HCEC 1CT (cell line): Measurements from ENCODE around the gene PIK3R1.

Experiments used
- DNase-seq: peaks from one replicate; pipeline ENCODE4 v3.0.0-alpha.2; 2017

PIK3R1 gene

DNA sequence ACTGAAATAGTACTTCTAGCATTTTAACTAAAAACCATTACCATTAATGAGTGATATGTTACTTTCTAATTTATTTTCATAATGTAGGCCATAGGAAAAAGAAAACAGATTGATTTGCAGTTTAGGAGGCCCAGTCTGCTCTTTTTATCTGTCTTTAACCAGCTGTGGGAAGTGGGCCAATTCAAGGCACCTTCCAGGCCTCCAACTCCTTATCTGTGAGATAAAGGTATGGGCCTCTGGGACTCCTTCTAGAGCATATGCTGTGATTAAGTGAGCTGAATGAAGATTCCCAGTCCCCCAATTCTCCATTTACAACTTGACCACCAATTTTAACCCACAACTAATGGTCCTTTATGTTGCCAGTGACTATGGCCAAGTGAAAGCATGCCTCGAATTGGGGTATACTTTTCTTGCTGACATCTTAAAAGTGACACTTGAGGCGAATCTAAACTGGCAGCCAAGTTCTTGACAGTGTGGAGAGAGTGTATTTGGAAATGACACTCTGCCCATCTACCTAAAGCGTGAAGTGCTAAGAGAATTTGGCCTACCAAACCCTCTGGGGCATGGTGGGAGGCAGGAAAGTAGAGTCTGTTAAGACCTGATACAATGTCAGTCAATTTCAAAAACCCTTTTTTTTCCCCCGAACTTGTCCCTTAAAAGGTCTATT is 88.3 kb downstream of the PIK3R1 start:
- DNase-seq, result no peak

DNA sequence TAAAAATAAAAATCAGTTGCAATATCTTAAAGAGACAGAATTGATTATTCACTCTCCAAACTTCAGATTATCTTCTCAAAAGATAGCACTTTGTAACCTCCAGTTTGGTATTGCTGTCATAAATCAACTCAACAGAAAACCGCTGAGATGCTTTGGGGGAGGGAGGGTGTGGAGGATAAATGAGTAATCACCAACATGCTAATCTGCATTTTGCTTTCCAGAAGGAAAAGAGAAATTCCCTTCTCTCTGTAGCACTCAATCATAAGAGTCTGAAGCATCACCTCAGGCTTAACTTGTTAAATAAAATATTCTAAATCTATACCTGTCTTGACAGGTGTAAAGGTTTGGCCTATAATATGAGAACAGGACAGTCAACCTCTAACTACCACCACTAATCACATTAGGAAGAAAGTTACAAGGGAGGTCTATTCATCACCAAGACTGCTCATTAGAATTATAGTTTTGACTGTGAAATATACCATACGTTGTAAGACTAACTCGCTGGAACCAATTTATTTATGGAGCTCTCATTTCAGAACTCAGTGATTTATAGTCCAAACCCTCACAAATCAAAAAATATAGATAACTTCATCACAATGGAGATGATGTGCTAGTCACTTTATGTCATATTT is 89.0 kb downstream of the PIK3R1 start:
- DNase-seq, result peak; percentile 25

DNA sequence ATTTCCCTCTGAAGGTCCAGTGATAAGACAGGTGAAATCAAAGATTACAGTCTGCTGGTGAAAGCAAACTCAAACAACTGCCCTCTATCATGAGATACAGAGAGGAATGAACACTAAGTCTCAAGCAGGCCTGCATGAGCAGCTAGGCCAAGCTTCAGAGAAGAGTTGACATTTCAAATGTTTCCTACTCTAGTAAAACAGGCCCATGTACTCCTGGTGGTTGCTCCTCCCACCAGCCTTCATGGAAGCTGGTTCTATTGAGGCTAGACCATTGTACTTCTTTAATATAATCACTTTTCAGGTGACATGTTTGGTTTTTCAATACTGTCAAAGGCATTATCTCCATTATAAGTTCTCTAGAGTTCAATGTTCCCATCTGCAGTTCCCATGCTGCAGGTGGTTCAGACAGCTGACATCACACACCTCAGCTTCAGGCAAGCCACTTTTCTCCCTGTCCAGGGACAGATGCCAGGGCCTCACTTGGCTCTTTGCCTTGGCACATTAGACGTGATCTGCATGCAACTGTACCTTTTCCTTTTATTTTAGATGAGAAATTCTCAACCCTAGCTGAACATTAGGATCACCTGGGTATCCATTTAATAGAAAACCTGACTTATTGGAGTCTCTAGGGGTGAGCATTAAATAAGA is 89.8 kb downstream of the PIK3R1 start:
- no peak for DNase-seq

DNA sequence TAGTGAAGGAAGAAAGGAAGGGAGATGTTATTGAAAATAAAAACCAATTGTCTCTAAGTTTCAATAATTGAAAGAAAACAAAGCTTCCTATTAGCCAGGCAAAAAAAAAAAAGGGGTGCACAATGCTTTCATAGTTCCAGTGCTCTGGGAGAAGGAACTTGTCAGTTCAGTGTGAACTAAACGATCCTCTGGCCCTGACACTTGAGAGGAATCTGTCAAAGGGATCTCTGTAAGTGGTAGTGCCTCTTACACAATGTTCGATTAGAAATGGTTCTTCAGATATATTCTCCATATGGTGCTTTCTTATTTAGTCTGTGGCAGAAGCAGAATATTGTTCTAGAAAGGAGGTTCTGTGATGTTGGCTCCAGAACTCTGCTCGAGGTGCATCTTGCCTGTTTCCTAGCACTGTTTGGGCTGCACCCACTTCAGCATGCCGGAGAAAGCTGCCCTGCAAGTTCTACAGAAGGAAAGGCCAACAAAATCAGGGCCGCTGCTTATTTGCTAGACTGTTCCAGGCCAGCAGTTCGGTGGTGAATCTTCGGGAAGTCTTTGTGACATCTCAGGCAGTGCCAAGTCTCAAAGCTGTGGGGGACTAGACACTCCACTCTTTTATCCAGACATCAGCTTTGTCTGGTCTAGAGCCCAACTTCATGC is 90.9 kb downstream of the PIK3R1 start:
- no peak for DNase-seq

DNA sequence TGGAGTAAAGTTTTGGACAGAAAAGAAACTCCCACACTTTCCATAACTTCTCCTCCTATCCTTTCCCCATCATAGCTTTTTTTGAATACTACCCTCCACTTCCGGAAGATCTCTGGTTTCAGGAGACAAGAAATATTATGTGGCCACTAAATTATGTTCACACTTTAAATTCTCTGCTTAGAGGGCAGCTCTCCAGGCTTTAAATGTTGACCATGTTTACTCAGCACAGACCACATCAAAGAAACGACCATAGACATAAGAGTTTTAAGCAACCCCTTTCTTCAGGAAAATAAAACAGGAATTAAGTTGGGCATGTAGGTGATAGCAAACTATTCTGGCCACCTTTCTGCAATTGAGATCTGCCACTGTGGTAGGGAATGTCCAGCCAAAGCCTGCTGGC is 97.8 kb downstream of the PIK3R1 start:
- DNase-seq, result no peak

DNA sequence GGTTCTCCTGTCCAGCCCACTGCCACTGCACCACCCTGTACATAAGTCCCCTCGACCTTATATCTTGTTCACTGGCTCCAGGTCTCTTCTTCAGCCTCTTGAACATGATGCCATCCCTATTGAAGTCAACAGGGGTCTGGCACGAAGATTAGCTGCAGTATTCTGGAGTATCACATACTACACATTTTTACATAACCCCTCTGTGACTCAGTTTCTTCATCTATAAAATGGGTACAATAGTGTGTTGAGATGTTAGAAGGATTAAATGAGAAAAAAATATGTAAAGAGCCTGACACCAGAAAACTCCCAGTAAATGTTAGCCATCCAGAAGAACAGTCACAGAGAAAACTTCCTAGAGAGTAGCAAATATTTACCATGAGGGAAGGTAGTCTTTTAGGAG is 98.9 kb downstream of the PIK3R1 start:
- no peak for DNase-seq

DNA sequence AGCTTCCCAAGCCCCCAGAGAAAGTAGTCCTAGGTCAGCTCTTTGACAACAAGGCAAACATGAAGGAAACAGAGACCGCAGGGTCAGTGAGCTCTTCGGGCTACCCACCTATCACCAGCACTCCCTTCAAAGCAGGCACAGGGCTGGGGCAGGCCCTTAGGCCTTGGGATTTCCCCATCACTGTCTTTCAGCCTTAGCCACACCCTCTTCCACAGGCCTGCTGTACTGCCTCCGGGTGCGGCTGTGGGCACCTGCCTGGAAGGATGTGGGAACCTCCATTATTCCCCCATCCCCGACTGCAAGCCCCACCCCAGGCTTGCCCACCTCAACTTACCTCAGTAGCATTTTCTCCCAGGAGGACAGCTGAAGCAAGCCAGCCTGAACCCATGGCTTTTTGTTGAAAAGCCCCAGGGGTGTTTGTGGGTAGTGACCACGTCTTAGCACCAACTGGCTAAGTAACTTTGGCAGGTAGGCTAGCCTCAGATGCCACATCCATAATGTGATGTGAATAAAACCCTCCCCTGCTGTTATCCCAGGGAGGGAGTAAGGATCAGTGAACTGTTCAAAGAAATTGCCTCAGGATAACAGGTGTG is 100.2 kb downstream of the PIK3R1 start:
- DNase-seq, result no peak

DNA sequence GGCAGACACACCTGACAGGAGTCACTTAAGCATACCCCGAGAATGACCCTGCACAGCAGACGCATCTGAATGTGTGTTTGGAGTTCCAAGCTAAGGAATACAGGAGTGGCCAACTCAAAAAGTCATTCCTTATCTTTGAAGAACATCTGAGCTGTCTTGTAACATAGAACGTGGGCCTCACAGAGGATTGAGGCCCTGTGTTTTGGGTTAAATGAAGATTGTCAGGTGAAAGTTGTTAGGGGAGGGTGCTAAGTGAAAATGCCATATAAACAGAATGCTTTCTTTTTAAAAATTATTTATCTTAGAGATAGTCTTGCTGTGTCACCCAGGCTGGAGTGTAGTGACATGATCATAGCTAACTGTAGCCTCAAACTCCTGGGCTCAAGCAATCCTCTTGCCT is 100.9 kb downstream of the PIK3R1 start:
- DNase-seq, result no peak

DNA sequence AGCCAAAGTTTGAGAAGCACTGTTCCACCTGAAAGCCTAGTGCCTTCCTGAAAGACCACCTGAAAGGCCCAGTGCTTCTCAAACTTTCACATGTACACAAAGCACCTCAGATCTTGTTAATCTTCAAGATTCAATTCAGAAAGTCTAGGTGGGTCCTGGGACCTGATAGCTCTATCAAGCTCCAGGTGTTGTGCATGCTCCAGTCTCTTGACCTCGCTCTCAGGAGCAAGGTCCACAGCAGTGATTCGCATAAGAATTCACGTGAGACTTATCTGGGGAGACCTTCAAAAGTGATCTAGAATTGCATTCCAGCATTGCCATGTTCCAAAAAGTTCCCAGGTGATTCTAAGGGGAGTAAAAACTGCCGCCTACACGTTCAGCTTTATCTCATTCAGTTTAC is 102.1 kb downstream of the PIK3R1 start:
- no peak for DNase-seq

DNA sequence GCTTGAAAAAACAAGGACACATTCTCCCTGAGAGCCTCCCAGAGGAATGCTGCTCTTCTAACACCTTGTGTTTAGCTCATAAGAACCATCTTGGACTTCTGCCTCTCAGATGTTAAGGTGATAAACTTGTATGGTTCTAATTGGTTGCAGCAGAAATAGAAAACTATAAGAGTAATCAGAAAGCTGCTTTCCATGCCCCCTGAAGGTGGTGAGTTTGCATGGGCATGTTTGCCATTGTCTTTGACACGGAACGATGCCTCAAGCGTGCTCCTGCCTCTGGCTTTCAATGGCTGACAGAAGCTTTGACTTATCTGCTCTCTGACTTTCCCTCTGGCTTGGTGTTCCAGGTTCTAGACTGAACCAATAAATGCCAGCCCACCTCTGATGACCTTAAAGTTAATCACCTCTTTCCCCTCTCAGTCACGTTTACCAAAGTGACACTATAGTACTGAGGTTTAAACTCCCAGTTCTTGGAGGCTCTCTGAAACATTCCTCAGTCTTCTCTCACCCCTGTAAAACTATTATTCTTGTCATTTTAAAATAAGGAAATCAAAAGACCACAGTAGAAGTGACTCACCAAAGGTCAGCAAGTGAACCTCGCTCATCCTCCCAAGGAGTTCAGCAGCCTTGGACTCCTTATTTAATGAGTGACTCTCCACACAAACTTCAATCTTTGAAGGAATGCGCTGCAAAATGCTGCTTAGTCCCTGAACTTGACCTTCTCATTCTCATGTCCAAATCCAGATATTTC is 103.6 kb downstream of the PIK3R1 start:
- DNase-seq, result peak; percentile 83

DNA sequence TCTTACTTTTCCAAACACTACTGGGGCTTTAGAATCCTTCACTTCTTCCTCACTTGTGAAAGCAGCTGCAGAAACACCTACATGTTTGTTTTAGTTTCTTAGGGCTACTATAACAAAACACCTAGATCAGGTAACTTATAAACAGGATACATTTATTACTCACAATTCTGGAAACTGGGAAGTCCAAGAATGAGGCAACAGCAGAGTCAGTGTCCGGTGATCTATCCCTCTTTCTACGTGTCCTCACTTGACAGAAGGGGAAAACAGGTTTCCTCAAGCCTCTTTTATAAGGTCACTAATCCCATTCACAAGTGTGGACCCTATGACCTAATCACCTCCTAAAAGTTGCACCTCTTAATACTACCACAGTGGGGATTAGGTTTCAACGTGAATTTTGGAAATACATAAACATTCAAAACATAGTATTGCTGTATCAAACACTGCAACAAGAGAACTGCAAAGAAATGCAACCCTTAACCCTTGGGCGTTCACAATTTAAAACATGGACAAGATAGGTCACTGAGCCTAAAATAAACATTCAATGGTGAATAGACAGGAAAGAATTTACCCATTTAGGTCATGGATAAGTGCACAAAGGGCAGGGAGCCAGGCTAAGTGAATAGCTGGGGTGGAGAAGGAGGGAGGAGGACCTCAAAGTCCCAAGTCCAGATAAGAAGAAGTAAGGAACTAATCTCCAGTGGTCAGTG is 104.3 kb downstream of the PIK3R1 start:
- peak; percentile 69 for DNase-seq

DNA sequence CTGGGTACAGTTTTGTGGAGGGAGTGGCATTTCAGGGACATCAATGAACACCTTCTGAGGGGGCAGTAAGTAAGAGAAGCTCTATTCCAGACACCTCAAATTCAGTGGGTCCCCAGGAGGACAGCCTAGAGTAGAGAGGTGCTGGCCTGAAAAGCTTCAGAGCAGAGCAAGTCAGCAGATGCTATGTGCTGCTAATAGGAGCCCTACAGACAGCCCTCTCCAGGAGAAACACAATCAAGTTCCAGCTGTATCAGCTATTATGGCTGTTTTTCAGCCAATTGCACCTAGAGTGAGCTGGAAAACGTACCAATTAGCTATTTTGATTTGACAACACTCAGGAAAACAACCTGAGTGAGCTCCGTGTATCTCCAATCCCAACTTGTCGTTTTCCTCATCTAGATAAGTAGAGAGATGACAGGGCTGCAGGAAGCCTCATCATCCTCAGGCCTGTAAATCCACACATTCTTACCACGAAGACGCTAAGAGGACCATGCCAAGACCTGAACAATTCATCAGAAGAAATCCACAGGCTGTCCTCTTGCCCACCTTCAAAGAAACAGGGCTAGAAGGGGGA is 104.9 kb downstream of the PIK3R1 start:
- no peak for DNase-seq

DNA sequence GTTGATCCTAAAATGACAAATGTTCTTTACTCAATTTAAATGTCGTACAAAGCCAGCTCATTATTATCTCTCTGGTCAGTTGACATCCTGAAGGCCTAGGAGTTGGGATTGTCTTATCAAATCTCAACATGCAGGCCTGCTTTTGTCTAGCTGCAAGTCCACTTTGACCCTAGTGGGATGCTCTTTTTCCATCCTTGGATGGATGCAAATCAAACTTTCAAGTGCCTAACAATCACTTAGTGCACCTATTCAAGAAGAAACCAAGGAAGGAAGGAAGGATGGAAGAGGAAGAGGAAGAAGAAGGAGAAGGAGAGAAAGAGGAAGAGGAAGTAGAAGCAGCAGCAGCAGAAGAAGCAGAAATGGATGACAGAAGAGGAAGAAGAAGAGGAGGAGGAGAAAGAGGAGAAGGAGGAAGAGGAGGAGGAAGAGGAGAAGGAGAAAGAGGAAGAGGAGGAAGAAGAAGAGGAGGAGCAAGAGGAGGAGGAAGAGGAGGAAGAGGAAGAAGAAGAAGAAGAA is 109.6 kb downstream of the PIK3R1 start:
- no peak for DNase-seq

DNA sequence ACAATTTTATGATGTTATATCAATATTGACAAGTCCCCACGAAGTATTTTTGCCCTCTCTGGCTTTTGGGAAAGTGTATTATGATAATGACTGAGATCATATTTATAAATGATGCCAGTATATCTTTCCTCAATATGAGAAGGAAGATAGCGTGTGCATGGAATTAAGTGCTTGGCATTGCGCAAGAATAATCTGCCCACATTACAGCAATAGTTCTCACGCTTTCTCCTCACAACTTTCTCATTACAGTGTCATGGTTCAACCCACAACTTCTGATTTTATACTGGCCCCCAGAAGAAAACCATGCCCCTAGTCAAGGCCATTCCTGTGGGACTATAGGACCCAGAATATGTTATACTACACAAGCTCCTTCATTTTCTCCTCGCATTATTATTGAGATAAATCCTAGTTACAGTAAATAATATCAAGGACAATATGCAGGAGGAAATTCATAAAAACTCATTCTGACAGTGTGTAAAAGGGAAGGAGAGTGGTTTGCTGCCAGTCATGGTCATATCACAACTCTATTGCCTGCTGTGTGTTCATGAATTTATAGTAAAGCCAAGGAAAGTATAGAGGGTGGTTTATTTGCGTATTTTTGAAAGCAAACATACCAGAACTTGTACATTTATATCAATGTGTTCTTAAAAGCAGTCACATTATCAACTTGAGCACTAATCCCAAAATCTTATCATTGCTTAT is 114.1 kb downstream of the PIK3R1 start:
- DNase-seq, result no peak

DNA sequence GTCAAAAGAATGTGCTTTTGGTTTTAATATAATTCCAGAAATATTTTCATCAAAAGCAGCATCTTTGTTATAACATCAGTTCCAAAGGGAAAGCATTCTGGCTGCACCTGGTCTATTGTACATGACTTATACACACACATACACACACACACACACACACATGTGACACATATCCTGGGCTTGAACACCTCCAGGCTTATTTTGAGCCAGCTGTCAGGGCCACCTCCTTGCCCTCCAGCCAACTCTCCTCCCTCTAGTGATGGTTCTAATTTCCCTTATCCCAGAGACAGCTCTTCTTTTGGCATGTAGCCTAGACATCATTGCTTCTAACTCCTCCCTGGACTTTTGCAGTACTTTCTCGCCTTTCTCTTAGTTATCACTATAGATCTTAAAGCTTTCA is 115.0 kb downstream of the PIK3R1 start:
- DNase-seq, result peak; percentile 47

DNA sequence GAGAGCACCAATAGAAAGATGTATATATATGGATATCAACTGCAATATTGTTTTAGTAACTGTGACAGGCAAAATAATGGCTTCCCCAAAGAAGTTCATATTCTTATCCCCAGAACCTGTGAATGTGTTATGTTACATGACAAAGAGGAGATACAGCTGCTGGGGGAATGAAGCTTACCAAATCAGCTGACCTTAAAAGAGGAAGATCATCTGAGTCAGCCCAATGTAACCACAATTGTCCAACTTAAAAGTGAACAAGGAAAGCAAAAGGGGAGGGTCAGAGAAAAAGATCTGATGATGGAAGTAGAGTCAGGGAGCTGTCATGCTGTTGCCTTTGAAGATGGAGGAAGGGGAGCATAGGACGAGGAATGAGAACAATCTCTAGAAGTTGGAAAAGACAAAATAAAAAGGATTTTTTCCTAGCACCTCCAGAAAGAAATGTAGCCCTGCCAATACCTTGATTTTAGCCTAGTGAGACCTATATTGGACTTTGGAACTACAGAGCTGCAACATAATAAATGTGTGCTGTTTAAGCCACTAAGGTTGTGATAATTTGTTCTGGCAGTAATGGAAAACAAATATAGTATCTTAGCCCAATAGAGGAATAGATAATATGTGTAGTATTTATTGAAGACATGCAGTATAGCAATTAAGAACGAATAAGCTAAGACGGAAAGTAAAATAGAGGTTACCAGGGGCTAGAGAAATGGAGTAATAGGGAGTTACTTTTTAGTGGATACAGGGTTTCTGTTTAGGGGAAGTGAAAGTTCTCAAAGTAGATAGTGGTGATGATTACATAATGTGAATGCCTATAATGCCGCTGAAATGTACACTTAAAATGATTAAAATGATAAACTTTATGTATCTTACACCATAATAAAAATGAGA is 115.9 kb downstream of the PIK3R1 start:
- peak; percentile 84 for DNase-seq

DNA sequence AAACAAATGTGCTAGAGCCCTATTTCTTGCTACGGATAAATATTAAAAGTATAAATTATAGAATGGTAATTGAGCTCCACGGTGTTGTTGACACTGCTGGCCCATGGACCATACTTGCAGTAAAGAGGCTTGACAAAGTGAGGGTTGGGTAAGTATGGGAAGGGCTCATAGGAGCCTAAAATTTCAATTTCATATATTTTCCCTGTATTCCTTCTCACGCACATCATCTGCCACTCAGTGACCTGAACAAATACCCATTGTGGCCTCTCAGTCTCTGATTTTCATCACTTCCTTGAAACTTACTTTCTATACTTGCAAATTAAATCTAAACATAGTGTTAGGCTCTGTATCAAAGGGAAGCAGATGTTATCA is 116.5 kb downstream of the PIK3R1 start:
- no peak for DNase-seq

DNA sequence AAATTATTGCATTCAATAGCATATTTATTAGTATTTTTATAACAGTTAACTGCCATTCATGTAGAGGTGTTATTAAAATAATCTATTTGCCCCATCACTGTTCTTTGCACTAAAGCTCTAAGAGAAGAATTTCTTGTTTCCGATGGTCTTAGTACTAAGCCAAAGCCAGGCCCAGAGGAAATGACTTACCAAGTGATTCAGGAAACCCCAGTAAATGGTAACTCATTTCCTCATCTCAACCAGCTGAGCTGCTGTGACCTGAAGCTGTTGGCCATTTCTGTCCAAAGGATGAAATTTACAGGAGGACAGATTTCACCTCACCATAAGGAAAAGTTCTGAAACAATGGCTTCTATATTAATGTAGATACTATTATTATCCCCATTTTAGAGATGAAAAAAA is 117.0 kb downstream of the PIK3R1 start:
- DNase-seq, result peak; percentile 71

DNA sequence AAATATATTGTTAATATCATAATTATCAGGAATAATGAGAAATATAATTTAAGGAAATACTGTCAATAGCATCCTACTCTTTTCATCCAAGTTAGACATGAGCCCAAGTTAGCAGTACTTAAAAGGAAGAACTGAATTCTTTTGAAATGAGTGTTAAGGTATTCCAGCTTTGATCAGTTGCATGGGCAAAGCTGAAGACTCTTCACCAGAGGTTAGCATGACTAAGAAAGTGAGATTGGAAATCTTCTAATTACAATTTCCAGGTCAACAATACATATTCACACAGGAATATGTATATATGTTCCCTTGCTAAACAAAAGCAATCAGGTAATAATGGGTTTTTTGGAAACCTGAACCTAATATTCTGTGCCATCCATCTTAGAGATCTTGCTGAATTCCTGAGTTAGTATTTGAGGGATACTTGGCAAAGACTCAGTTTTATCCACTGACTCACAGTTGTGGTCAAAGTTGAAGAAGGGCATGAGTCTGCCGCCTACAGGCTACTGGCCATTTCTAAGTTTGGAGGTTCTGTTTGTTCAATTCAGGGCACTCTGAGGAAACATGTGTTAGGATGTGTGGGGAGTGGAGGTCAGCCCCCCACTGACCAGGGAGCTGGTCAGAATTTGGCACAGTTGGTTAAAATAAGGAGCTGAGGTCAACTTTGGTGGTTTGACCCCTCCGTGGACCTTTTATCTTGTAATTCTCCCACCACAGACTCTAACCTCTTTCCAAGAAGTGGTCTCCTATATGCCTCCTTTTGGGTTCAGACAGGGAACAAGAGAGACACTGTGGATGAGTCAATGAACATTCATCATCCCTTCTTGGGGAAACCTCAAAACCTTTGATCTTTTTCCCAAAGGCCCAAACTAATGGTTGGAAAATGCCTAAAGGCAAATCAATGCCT is 118.3 kb downstream of the PIK3R1 start:
- DNase-seq, result peak; percentile 96
